SK-N-SH treated with all-trans-retinoic acid at 6 μM for 48 hours (cell line): ENCODE results near the gene SDF4.

Experiments
- ATAC-seq: fragments of 200-7000 bp; cut with Tn5 transposase; 3 replicates; pipeline ENCODE4 v1.9.1; 2020; ENCODE audit warnings: mild to moderate bottlenecking, moderate library complexity
- ARNTL ChIP-seq: fragments of 450-650 bp; formaldehyde crosslinking; IDR thresholded peaks from 2 replicates; pipeline ENCODE4 v1.5.0; 2020; ENCODE audit warnings: low read depth, mild to moderate bottlenecking, moderate library complexity, borderline replicate concordance
- CREB5 ChIP-seq: fragments of 250-450 bp; sonication (Bioruptor Pico); IDR thresholded peaks from 2 replicates; pipeline ENCODE4 v1.5.1; 2020; ENCODE audit warnings: low read depth, mild to moderate bottlenecking, moderate library complexity
- CSDC2 ChIP-seq: fragments of 250-450 bp; sonication (Bioruptor Pico); IDR thresholded peaks from 2 replicates; pipeline ENCODE4 v1.5.0; 2020; ENCODE audit warnings: mild to moderate bottlenecking, moderate library complexity
- ESRRG ChIP-seq: fragments of 250-450 bp; sonication (Bioruptor Pico); IDR thresholded peaks from 2 replicates; pipeline ENCODE4 v1.6.1; 2021; ENCODE audit warnings: mild to moderate bottlenecking
- GLIS3 ChIP-seq: fragments of 250-450 bp; sonication (Bioruptor Pico); IDR thresholded peaks from 2 replicates; pipeline ENCODE4 v1.5.0; 2020; ENCODE audit warnings: mild to moderate bottlenecking, moderate library complexity
- ISL1 ChIP-seq: fragments of 250-450 bp; sonication (Bioruptor Pico); IDR thresholded peaks from 2 replicates; pipeline ENCODE4 v2.1.2; 2022; ENCODE audit warnings: mild to moderate bottlenecking, moderate library complexity
- OSR1 ChIP-seq: fragments of 250-450 bp; sonication (Bioruptor Pico); IDR thresholded peaks from 2 replicates; pipeline ENCODE4 v1.8.0; 2022; ENCODE audit warnings: moderate library complexity, mild to moderate bottlenecking, inconsistent platforms
- PATZ1 ChIP-seq: fragments of 250-450 bp; sonication (Bioruptor Pico); IDR thresholded peaks from 2 replicates; pipeline ENCODE4 v1.8.0; 2020; ENCODE audit warnings: mild to moderate bottlenecking, moderate library complexity, borderline replicate concordance
- PPARA ChIP-seq: fragments of 250-450 bp; sonication (Bioruptor Pico); IDR thresholded peaks from 2 replicates; pipeline ENCODE4 v1.5.0; 2020; ENCODE audit warnings: mild to moderate bottlenecking, borderline replicate concordance
- RARB ChIP-seq: fragments of 250-450 bp; sonication (Bioruptor Pico); IDR thresholded peaks from 2 replicates; pipeline ENCODE4 v1.8.0; 2021; ENCODE audit warnings: mild to moderate bottlenecking, moderate library complexity
- SNAI2 ChIP-seq: fragments of 250-450 bp; sonication (Bioruptor Pico); IDR thresholded peaks from 2 replicates; pipeline ENCODE4 v1.5.0; 2020; ENCODE audit warnings: mild to moderate bottlenecking, moderate library complexity
- TCF4 ChIP-seq: fragments of 250-450 bp; sonication (Bioruptor Pico); IDR thresholded peaks from 2 replicates; pipeline ENCODE4 v1.8.0; 2021; ENCODE audit warnings: mild to moderate bottlenecking, moderate library complexity, borderline replicate concordance
- TOX ChIP-seq: fragments of 250-450 bp; sonication (Bioruptor Pico); IDR thresholded peaks from 2 replicates; pipeline ENCODE4 v1.8.0; 2021; ENCODE audit warnings: mild to moderate bottlenecking, moderate library complexity, borderline replicate concordance
- TSHZ2 ChIP-seq: fragments of 250-450 bp; sonication (Bioruptor Pico); IDR thresholded peaks from 2 replicates; pipeline ENCODE4 v1.5.0; 2020; ENCODE audit warnings: mild to moderate bottlenecking, moderate library complexity
- ZC3H10 ChIP-seq: fragments of 250-450 bp; sonication (Bioruptor Pico); IDR thresholded peaks from 2 replicates; pipeline ENCODE4 v1.5.1; 2021; ENCODE audit warnings: mild to moderate bottlenecking, moderate library complexity
- ZFP3 ChIP-seq: fragments of 250-450 bp; sonication (Bioruptor Pico); IDR thresholded peaks from 2 replicates; pipeline ENCODE4 v1.5.0; 2020; ENCODE audit warnings: mild to moderate bottlenecking, moderate library complexity
- ZFP30 ChIP-seq: fragments of 450-650 bp; formaldehyde crosslinking; IDR thresholded peaks from 2 replicates; pipeline ENCODE4 v1.5.0; 2022; ENCODE audit warnings: mild to moderate bottlenecking, moderate library complexity
- ZNF565 ChIP-seq: fragments of 450-650 bp; formaldehyde crosslinking; conservative IDR thresholded peaks from 2 replicates; pipeline ENCODE4 v1.5.0; 2020; ENCODE audit warnings: low read depth, mild to moderate bottlenecking, moderate library complexity
- ZNF70 ChIP-seq: fragments of 450-650 bp; formaldehyde crosslinking; IDR thresholded peaks from 2 replicates; pipeline ENCODE4 v1.5.0; 2020; ENCODE audit warnings: mild to moderate bottlenecking, moderate library complexity
- ZNF8 ChIP-seq: fragments of 450-650 bp; formaldehyde crosslinking; IDR thresholded peaks from 2 replicates; pipeline ENCODE4 v1.5.0; 2020; ENCODE audit warnings: mild to moderate bottlenecking, moderate library complexity
- TF ChIP-seq, protein P1 (sequence below): fragments of 250-450 bp; sonication (Bioruptor Pico); IDR thresholded peaks from 2 replicates; pipeline ENCODE4 v1.8.0; 2021; ENCODE audit warnings: low read depth, mild to moderate bottlenecking, moderate library complexity, borderline replicate concordance
- TF ChIP-seq, protein P2 (sequence below): fragments of 250-450 bp; sonication (Bioruptor Pico); IDR thresholded peaks from 2 replicates; pipeline ENCODE4 v1.5.1; 2021; ENCODE audit warnings: mild to moderate bottlenecking, moderate library complexity

SDF4 gene

GRCh38 chr1:1206376-1206965 lies 25.3 kb downstream of the SDF4 start, which contains the start of gene TNFRSF18:
TSS of gene TNFRSF18 (minus strand) at chr1:1206592. CDS start at chr1:1206571, 21 bp downstream.
- TF ChIP-seq SNAI2, result no peak
- TF ChIP-seq PPARA (CRISPR knock-in tag), result no peak
- TF ChIP-seq, protein P1, sequence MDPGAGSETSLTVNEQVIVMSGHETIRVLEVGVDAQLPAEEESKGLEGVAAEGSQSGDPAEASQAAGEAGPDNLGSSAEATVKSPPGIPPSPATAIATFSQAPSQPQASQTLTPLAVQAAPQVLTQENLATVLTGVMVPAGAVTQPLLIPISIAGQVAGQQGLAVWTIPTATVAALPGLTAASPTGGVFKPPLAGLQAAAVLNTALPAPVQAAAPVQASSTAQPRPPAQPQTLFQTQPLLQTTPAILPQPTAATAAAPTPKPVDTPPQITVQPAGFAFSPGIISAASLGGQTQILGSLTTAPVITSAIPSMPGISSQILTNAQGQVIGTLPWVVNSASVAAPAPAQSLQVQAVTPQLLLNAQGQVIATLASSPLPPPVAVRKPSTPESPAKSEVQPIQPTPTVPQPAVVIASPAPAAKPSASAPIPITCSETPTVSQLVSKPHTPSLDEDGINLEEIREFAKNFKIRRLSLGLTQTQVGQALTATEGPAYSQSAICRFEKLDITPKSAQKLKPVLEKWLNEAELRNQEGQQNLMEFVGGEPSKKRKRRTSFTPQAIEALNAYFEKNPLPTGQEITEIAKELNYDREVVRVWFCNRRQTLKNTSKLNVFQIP (CRISPR knock-in tag), result no peak
- TF ChIP-seq ZNF70 (CRISPR knock-in tag), result no peak
- TF ChIP-seq RARB (CRISPR knock-in tag), result no peak
- TF ChIP-seq ZFP3, result no peak
- TF ChIP-seq ZFP30, result no peak
- no peak for TF ChIP-seq ISL1 (CRISPR knock-in tag)
- no peak for TF ChIP-seq TCF4
- TF ChIP-seq TOX (CRISPR knock-in tag), result no peak
- no peak for TF ChIP-seq ZC3H10 (CRISPR knock-in tag)
- ATAC-seq, result peak; percentile 17; the same call in 2 of the 3 replicates

DNA sequence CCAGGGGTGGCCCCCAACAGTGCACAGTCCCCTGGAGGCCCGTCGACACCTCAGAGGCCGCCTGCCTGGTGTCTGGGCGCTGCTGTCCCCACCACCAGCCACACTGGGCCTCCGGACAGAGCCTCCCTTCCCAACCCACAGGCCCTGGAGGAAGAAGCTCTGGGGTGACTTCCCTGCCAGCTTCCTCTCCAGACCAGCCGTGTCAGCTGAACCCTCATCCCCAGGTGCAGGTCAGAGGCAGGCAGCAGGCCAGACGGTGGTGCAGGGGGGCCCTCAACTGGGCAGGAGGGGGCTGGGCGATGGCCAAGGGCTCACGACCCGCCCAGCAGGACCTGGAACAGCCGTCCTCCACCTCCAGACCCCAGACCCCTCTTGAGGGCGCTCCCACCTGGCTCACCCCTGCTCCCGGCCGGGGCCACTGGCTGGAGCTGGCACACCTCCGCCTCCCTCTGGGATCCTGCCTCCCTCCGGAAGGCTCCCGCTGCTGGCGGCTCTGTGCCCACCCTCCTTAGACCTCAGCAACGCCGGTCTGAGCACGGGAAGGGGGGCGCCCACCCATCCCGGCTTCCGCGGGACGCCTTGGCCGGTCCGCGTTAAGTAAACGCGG lies 25.9 kb downstream of the SDF4 start:
- TF ChIP-seq ARNTL, result no peak
- TF ChIP-seq PPARA (CRISPR knock-in tag), result no peak
- TF ChIP-seq CREB5 (CRISPR knock-in tag), result no peak
- TF ChIP-seq TCF4, result no peak
- no peak for TF ChIP-seq PATZ1 (CRISPR knock-in tag)
- TF ChIP-seq TOX (CRISPR knock-in tag), result no peak
- no peak for TF ChIP-seq RARB (CRISPR knock-in tag)
- no peak for TF ChIP-seq ESRRG (CRISPR knock-in tag)
- no peak for TF ChIP-seq OSR1 (CRISPR knock-in tag)
- TF ChIP-seq ZNF8, result no peak
- no peak for TF ChIP-seq TSHZ2 (CRISPR knock-in tag)
- TF ChIP-seq CSDC2 (CRISPR knock-in tag), result no peak
- TF ChIP-seq ZFP30, result no peak
- TF ChIP-seq SNAI2, result no peak
- no peak for TF ChIP-seq ZNF565 (CRISPR knock-in tag)
- TF ChIP-seq ZFP3, result no peak
- ATAC-seq, result no peak

DNA sequence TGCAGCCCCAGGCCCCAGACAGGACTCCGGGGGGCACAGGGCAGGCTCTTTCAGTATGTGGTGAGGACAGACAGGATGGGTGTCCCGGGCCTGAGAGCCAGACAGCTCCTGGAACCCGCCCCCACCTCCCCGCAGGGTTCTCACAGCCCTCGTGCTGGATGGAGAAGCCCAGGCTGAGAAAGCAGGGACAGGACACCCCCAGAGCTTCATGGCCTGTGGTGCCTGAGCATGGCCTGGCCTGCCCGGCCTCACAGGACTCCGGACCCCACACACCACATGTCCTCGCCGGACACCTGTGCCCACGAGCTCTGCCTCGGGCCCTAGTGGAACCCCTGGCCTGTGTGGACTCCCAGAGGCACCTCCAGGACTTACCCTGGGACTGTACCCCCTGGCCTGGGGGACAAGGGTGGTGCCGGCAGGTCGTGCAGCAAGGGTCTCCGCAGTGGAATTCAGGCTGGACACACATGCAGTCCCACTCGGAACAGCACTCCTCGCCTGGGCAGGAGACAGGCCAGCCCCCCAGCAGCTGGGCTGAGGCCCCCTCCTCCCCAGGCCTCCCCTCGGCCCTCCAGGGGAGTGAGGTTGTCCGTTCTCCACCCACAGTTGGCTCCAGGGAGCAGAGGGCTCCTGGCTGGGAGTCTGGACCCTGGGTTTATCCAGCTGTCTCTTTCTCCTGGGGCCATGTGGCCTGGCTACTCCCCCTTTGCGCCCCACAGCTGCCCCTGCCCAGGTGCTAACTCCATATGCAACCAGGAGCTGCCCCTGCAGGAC lies 26.6 kb downstream of the SDF4 start:
- no peak for ATAC-seq
- TF ChIP-seq CSDC2 (CRISPR knock-in tag), result no peak
- no peak for TF ChIP-seq ZC3H10 (CRISPR knock-in tag)
- TF ChIP-seq PPARA (CRISPR knock-in tag), result no peak
- TF ChIP-seq GLIS3 (CRISPR knock-in tag), result no peak
- no peak for TF ChIP-seq ZNF70 (CRISPR knock-in tag)
- TF ChIP-seq ESRRG (CRISPR knock-in tag), result no peak
- TF ChIP-seq, protein P2, sequence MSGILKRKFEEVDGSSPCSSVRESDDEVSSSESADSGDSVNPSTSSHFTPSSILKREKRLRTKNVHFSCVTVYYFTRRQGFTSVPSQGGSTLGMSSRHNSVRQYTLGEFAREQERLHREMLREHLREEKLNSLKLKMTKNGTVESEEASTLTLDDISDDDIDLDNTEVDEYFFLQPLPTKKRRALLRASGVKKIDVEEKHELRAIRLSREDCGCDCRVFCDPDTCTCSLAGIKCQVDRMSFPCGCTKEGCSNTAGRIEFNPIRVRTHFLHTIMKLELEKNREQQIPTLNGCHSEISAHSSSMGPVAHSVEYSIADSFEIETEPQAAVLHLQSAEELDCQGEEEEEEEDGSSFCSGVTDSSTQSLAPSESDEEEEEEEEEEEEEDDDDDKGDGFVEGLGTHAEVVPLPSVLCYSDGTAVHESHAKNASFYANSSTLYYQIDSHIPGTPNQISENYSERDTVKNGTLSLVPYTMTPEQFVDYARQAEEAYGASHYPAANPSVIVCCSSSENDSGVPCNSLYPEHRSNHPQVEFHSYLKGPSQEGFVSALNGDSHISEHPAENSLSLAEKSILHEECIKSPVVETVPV (CRISPR knock-in tag), result no peak
- no peak for TF ChIP-seq ISL1 (CRISPR knock-in tag)
- no peak for TF ChIP-seq TOX (CRISPR knock-in tag)
- no peak for TF ChIP-seq ZNF8
- no peak for TF ChIP-seq ZFP3
- TF ChIP-seq OSR1 (CRISPR knock-in tag), result no peak
- no peak for TF ChIP-seq CREB5 (CRISPR knock-in tag)
- TF ChIP-seq ZFP30, result no peak
- no peak for TF ChIP-seq PATZ1 (CRISPR knock-in tag)
- TF ChIP-seq ZNF565 (CRISPR knock-in tag), result no peak
